GM08714 (cell line): ENCODE measurements around the gene RNASEH2A.
"Not testable (repeated sequence)": the region's sequence is repeated elsewhere in the genome, so short reads cannot be mapped to it uniquely, and the experiment has no call there.

ENCODE experiments used
- H3K4me3 ChIP-seq: fragments of 200-500 bp; sonication (Bioruptor generic); 2 replicates; pipeline ENCODE4 v1.5.1; 2014; ENCODE audit warnings: mild to moderate bottlenecking, low read length, inconsistent platforms
- ZNF274 ChIP-seq: IDR thresholded peaks from 2 replicates; pipeline ENCODE4 v1.6.1; 2012; ENCODE audit warnings: mild to moderate bottlenecking, low read depth, low read length

The RNASEH2A gene

DNA sequence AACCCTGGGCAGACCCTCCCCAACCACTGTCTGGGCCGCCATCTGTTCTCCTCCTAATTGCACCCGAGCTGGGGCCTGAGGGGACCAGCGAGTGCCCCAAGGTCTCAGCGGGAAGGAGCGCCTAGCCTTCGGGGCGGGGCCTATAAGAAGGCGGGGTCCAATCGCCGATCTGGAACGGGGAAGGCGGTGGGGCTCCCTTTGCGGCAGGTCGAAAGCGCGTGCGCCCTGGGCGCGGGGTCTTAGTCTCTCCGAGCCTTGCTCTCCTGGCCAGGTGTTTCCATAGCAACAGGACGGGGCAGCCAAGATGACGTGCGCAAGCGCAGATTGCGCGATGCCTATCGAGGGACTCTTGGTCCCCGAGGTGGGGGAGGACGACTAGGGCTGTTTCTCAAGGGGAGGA lies 34.7 kb downstream of the RNASEH2A start:
- H3K4me3 ChIP-seq: no peak overlapping the region; the same call in 1 of the 2 replicates
- no peak for TF ChIP-seq ZNF274

DNA sequence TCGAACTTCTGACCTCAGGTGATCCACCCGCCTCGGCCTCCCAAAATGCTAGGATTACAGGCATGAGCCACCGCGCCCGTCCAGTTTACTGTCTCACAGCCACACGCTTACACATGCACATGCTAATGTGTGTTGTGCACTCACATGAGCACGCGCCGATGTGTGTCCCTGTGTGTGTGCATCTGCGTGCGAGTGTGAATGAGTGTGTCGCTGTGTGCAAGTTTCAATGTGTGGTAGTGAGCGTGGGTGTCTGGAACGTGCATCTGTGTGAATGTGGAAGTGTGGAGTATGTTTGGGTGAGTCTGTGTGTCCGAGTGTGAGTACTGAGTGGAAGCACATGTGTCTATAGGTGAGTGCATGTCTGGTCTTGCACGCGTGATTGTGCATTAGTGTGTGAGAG lies 36.1 kb downstream of the RNASEH2A start:
- TF ChIP-seq ZNF274: no peak
- no peak overlapping the region for H3K4me3 ChIP-seq

- H3K4me3 ChIP-seq: no peak overlapping the region
- no peak for TF ChIP-seq ZNF274
Observed at GRCh38 chr19:12843328-12843727, 36.9 kb downstream of the RNASEH2A start.

DNA sequence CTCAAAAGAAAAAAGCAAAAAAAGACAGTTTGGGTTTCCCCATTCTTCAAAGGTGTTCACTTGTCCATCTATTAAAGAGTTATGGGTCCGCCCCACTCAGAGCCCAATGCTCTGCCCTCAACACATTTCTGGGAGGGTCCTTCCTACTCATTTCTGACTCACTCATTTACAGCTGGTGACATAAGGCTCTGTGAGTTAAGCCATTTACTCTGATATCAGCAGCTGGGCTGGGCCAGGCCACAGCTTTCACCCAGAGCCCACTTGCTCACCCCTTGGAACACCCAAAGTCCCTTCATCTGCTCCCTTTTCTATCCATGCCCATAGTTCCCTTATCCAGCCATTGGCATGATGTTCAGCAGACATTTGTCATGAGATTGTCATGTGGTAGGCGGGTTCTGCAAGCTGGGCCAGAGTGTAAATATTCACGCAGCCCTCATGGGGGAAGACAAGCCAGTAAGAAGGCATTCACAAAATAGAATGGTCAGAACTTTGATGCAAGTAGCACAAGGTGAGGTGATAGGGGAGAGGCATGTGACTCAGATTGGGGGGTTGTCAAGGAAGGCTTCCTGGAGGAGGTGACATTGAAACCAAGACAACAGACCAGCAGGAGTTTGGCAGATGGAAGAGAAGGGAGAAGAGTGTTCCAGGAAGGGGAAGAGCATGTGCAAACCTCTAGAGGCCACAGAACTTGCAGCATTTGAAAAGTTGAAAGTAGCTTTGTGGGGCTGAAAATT lies 37.8 kb downstream of the RNASEH2A start:
- TF ChIP-seq ZNF274: no peak
- H3K4me3 ChIP-seq: no peak overlapping the region

GRCh38 chr19:12846613-12847012 lies 40.2 kb downstream of the RNASEH2A start:
- H3K4me3 ChIP-seq: not testable (repeated sequence)

DNA sequence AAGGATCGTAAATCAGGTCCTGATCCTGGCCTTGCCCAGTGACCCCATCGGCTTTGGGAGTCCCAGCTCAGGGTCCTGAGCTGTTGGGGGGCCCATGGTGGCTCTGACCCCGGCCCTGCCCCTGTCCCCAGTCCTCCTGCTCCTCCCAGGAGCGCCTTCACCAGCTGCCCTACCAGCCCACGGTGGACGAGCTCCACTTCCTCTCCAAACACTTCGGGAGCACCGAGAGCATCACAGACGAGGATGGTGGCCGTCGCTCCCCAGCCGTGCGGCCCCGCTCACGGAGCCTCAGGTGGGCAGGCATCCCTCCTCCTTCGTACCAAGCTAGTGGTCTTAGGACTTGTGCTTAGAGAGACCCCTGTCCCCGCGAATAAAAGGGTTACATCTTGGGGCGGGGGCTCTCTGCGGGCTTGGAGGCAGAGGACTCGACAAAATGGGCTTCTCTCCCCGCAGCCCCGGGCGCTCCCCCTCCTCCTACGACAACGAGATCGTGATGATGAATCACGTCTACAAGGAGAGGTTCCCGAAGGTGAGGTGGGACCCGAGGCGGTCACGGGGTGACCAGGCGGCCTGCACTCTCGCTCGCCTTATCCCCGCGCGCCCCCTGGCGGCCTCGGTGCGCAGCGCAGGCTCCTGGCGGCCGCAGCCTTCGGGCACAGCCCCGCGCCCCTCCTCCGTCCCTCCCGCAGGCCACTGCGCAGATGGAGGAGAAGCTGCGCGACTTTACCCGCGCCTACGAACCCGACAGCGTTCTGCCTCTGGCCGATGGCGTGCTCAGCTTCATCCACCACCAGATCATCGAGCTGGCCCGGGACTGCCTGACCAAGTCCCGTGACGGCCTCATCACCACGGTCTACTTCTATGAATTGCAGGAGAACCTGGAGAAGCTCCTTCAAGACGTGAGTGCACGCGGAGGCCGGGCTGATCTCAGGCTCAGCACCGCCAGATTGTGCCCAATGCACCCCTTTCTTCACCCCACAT lies 41.1 kb downstream of the RNASEH2A start:
- H3K4me3 ChIP-seq: no peak overlapping the region
- no peak for TF ChIP-seq ZNF274

GRCh38 chr19:12856653-12857052 lies 50.3 kb downstream of the RNASEH2A start:
- H3K4me3 ChIP-seq: no peak overlapping the region
- no peak for TF ChIP-seq ZNF274

DNA sequence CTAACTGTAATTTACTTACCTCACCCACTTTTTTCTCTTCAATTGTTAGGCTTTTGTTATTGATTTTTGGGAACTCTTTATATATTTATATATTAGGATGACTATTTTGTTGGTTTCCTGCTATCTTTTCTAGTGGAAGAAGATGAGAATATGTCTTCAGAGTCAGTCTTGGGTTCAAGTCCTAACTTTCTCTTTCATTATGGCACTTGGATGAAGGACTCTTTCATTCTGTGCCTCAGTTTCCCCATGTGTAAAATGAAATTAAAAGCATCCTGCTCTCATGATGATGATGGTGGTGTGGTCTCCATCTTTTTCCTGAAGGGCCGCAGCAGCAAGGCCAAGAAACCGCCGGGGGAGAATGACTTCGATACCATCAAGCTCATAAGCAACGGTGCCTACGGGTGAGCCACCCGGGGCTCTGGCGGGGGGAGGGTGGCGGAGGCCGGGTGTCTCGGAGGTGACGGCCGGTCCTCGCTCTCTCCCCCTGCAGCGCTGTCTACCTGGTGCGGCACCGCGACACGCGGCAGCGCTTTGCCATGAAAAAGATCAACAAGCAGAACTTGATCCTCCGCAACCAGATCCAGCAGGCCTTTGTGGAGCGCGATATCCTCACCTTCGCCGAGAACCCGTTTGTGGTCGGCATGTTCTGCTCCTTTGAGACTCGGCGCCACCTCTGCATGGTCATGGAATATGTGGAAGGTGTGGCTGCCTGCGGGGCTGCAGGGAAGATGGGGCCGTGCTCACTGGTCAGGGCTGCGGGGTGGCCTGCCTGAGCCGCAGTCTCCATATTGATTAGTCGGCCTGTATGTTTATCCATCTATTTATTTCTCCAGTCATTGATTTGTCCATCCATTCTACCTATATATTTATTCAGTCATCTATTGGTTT lies 51.9 kb downstream of the RNASEH2A start:
- TF ChIP-seq ZNF274: no peak
- H3K4me3 ChIP-seq: no peak overlapping the region

DNA sequence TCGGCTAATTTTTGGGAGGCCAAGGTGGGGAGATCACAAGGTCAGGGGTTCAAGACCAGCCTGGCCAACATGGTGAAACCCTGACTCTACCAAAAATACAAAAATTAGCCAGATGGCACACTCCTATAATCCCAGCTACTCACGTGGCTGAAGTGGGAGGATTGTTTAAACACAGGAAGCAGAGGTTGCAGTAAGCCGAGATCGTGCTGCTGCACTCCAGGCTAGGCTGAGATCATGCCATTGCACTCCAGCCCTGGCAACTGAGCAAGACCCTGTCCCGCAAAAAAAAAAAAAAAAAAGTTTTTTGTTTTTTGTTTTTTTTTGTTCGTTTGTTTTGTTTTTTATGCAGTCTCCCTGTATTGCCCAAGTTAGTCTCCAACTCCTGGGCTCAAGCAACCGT lies 53.2 kb downstream of the RNASEH2A start:
- TF ChIP-seq ZNF274: no peak
- no peak overlapping the region for H3K4me3 ChIP-seq
